GM12878 (cell line): ENCODE data around the gene CYP46A1.

ENCODE experiments used
- PBX3 ChIP-seq: IDR thresholded peaks from 2 replicates; pipeline ENCODE4 v1.6.1; 2011; ENCODE audit warnings: mild to moderate bottlenecking, low read depth, low read length, moderate library complexity; ENCODE audit not compliant: insufficient replicate concordance
- PML ChIP-seq: IDR thresholded peaks from 2 replicates; pipeline ENCODE4 v1.6.1; 2012; ENCODE audit warnings: low read length, inconsistent platforms
- RAD21 ChIP-seq: IDR thresholded peaks from 2 replicates; pipeline ENCODE4 v1.6.1; 2011; ENCODE audit warnings: mild to moderate bottlenecking, low read depth, low read length, moderate library complexity; ENCODE audit not compliant: insufficient read depth
- SP1 ChIP-seq: IDR thresholded peaks from one replicate; pipeline ENCODE4 v1.6.1; 2011; ENCODE audit warnings: low read depth, low read length
- TARDBP ChIP-seq: IDR thresholded peaks from 2 replicates; pipeline ENCODE4 v1.6.1; 2016; ENCODE audit warnings: borderline replicate concordance
- TBL1XR1 ChIP-seq: IDR thresholded peaks from 2 replicates; pipeline ENCODE4 v1.6.1; 2012; ENCODE audit warnings: low read depth, low read length, improper control_type of control experiment
- TF ChIP-seq, protein P1 (sequence below): fragments of 450-650 bp; conservative IDR thresholded peaks from 2 replicates; pipeline ENCODE4 v1.6.1; 2017; ENCODE audit warnings: mild to moderate bottlenecking, moderate library complexity

GRCh38 chr14:99773521-99774497, 89.7 kb downstream of the CYP46A1 start:
- TF ChIP-seq RAD21 (no peak), TARDBP (no peak), PML (no peak), TBL1XR1 (no peak), SP1 (no peak), PBX3 (no peak)
- TF ChIP-seq, protein P1, sequence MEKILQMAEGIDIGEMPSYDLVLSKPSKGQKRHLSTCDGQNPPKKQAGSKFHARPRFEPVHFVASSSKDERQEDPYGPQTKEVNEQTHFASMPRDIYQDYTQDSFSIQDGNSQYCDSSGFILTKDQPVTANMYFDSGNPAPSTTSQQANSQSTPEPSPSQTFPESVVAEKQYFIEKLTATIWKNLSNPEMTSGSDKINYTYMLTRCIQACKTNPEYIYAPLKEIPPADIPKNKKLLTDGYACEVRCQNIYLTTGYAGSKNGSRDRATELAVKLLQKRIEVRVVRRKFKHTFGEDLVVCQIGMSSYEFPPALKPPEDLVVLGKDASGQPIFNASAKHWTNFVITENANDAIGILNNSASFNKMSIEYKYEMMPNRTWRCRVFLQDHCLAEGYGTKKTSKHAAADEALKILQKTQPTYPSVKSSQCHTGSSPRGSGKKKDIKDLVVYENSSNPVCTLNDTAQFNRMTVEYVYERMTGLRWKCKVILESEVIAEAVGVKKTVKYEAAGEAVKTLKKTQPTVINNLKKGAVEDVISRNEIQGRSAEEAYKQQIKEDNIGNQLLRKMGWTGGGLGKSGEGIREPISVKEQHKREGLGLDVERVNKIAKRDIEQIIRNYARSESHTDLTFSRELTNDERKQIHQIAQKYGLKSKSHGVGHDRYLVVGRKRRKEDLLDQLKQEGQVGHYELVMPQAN: no peak
